ENCODE measurements around the gene CST6.

CST6 gene

DNA sequence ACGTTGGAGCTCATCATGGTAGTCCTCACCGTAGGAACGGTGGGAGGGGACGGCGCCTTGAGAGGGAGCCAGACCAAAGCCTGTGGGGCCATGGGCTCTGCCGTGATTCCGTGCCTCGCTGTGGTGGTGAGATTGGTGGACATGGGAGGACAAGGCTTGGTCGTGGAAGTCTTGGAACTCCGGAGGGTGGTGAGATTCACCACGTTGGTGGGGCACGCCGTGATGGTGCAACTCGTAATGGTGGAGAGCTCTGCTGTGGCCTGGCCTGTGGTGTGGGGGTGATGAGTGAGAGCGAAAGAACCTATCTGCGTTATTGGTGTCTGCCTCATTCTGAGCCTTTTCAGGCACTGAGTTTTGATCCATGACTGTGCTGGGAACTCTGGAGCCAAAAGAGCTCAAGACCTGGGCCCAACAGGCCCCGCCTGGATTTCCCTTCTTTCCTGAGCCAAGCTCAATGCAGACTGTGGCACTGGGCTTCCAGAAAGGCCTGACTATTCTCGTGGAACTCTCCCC, 14.3 kb downstream of the CST6 start, which contains the start of gene CATSPER1:
TSS of gene CATSPER1 (minus strand) at position 463 of the 513 bp plus-strand sequence. CDS start at position 363, 100 bp downstream.
- H3K4me3 ChIP-seq (ENCODE audit: low read length) = no peak within 1 kb of the TSS
- TF ChIP-seq, protein P1, sequence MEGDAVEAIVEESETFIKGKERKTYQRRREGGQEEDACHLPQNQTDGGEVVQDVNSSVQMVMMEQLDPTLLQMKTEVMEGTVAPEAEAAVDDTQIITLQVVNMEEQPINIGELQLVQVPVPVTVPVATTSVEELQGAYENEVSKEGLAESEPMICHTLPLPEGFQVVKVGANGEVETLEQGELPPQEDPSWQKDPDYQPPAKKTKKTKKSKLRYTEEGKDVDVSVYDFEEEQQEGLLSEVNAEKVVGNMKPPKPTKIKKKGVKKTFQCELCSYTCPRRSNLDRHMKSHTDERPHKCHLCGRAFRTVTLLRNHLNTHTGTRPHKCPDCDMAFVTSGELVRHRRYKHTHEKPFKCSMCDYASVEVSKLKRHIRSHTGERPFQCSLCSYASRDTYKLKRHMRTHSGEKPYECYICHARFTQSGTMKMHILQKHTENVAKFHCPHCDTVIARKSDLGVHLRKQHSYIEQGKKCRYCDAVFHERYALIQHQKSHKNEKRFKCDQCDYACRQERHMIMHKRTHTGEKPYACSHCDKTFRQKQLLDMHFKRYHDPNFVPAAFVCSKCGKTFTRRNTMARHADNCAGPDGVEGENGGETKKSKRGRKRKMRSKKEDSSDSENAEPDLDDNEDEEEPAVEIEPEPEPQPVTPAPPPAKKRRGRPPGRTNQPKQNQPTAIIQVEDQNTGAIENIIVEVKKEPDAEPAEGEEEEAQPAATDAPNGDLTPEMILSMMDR (IDR thresholded peaks at IDR 0.05; ENCODE audit: insufficient read depth, low read depth, low read length, missing control alignments) = no peak
- no peak for DNase-seq (ENCODE audit: low read depth)

DNA sequence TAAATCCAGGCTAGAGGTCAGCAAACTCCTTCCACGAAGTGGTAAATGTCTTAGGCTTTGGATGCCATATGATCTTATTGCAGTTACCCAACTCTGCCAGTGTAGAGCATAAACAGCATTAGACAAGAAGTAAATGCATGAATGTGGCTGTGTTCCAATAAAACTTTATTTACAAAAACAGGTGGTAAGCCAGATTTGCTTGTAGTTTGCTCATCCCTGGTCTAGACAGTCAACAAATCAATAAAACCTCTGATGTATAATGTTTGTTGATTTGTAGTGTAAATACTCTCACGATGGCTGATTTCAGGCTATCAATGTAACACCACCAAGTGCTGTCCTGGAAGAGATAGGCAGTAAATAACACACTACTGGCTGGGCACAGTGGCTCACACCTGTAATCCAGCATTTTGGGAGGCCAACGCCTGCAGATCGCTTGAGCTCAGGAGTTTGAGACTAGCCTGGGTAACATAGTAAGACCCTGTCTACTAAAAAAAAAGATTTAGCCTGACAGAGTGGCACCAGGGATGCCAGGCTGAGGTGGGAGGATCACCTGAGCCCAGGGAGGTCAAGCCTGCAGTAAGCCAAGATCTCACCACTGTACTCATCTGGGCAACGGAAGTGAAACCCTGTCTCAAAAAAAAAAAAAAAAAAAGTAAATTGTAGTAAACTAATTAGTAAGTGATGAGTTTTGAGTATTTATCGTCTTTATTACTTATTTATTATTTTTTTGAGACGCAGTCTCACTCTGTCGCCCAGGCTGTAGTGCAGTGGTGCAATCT, 21.3 kb downstream of the CST6 start:
- H3K4me3 ChIP-seq (ENCODE audit: low read length) = no peak overlapping the region
- TF ChIP-seq, protein P1 (IDR thresholded peaks at IDR 0.05; ENCODE audit: insufficient read depth, low read depth, low read length, missing control alignments) = no peak
- DNase-seq (ENCODE audit: low read depth) = no peak

DNA sequence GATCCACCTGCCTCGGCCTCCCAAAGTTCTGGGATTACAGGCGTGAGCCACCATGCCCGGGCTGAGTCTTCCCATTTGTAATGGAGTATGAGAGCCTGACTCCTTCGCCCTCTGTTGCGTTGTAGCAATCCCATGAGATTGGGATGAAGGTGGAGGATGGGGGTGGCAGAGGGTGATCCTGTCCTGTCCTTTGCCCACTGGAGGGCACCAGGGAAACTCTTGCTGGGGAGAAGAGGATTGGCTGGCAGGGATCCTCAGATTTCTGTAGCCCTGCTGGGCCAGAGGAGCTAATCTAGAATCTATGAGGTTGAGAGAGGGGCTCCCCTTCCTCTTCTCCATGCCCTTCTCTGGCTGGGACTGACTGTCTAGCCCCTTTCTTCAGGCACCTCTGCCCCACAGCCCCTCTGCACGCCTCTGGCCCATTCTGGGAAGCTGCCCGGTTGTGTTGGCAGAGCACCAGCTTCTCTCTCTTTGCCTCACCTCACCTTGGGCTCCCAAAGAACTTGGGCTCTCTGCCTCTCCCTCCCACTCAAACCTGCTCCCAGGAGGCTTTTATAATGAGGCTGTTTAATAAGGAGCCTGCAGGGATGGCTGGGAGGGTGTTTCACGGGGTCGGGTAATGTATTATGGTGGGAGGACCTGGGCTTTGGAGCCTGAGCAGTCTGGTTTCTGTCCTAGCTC, 24.0 kb downstream of the CST6 start:
- H3K4me3 ChIP-seq (ENCODE audit: low read length) = no peak overlapping the region
- TF ChIP-seq, protein P1 (IDR thresholded peaks at IDR 0.05; ENCODE audit: insufficient read depth, low read depth, low read length, missing control alignments) = no peak
- DNase-seq (ENCODE audit: low read depth) = no peak

DNA sequence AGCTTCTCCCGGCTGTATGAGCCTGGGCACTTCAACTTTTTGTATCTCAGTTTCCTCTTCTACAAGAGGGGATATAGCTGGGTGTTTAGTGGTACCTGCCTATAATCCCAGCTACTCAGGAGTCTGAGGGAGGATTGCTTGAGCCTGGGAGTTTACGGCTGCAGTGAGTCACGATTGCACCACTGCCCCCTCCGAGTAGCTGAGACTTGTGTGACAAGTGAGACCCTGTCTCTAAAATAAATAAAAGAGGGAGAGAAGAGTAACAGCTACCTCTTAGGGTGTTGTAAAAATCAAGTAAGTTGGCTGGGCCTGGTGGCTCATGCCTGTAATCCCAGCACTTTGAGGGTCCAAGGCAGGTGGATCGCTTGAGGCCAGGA, 24.5 kb downstream of the CST6 start:
- DNase-seq (ENCODE audit: low read depth) = no peak
- TF ChIP-seq, protein P1 (IDR thresholded peaks at IDR 0.05; ENCODE audit: insufficient read depth, low read depth, low read length, missing control alignments) = no peak
- no peak overlapping the region for H3K4me3 ChIP-seq (ENCODE audit: low read length)

DNA sequence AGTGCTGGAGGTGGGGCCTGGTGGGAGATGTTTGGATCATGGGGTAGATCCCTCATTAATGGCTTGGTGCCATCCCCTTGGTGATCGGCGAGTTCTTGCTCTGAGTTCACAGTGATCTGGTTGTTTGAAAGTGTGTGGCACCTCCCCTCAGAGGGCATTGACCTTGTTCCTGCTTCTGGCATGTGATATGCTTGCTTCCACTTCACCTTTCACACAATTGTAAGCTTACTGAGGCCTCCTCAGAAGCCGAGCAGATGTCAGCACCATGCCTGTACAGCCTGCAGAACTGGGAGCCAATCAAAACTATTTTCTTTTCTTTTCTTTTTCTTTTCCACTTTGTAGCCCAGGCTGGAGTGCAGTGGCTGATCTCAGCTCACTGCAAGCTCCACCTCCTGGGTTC, 25.5 kb downstream of the CST6 start:
- H3K4me3 ChIP-seq (ENCODE audit: low read length) = no peak overlapping the region
- TF ChIP-seq, protein P1 (IDR thresholded peaks at IDR 0.05; ENCODE audit: insufficient read depth, low read depth, low read length, missing control alignments) = no peak
- DNase-seq (ENCODE audit: low read depth) = no peak

DNA sequence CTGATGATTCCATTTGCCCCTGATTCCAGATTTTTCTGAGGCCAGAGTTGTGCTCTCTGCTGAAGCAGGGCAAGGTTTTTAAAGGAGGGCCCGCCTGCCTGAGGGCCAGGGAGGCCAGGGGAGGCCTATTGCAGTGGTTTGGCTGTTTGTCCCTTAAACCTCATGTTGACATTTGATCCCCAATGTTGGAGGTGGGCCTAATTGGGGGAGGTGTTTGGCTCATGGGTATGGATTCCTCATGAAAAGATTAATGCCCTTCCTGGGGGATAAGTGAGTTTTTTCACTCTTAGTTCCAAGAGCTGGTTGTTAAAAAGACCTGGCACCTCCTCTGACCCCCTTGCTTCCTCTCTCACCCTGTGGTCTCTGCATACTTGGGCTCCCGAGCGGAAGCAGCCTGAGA, 28.0 kb downstream of the CST6 start:
- no peak overlapping the region for H3K4me3 ChIP-seq (ENCODE audit: low read length)
- DNase-seq (ENCODE audit: low read depth) = no peak
- TF ChIP-seq, protein P1 (IDR thresholded peaks at IDR 0.05; ENCODE audit: insufficient read depth, low read depth, low read length, missing control alignments) = no peak

Measured in epithelial cell of esophagus (primary cell).